Endothelial cell of hepatic sinusoid (primary cell): ENCODE results near the gene SLC37A4.

Experiments used
- in situ Hi-C: cut with HindIII; loops from 2 replicates; pipeline ENCODE4 v1.10.0; 2017; ENCODE audit warnings: low sequenced_read_pairs

SLC37A4 gene

GRCh38 chr11:118979434-118979833 is 51.2 kb downstream of the SLC37A4 start:
- in situ Hi-C loops: no loop called here

- in situ Hi-C loops: no loop called here
These were observed 54.6 kb downstream of the SLC37A4 start for GRCh38 chr11:118975771-118976709.
